HG03066 (cell line): ENCODE data around the gene PDLIM7.

Source experiments
- ATAC-seq: cut with Tn5 transposase; IDR thresholded peaks from one replicate; pipeline ENCODE4 v1.9.1; 2021; ENCODE audit warnings: low read depth; ENCODE audit not compliant: unreplicated experiment

Gene PDLIM7

GRCh38 chr5:177446200-177447065, 51.0 kb downstream of the PDLIM7 start, which contains the start of gene PRR7:
TSS of gene PRR7 (plus strand) at chr5:177446814. CDS start at chr5:177455068, 8,254 bp downstream.
- ATAC-seq = peak; percentile 58

GRCh38 chr5:177445917-177446199, 51.5 kb downstream of the PDLIM7 start:
- no peak for ATAC-seq

GRCh38 chr5:177445052-177445916, 52.1 kb downstream of the PDLIM7 start:
- ATAC-seq = no peak

- ATAC-seq = no peak
Measured at GRCh38 chr5:177444106-177445051, 53.0 kb downstream of the PDLIM7 start.

- no peak for ATAC-seq
Measured at GRCh38 chr5:177443144-177443983, 54.0 kb downstream of the PDLIM7 start.

- ATAC-seq = no peak
Measured at GRCh38 chr5:177442066-177442826, 55.2 kb downstream of the PDLIM7 start.

- ATAC-seq = no peak
Measured at GRCh38 chr5:177440990-177441780, 56.2 kb downstream of the PDLIM7 start.

GRCh38 chr5:177440211-177440989, 57.0 kb downstream of the PDLIM7 start:
- no peak for ATAC-seq

- ATAC-seq = no peak
Measured at GRCh38 chr5:177439518-177440053, 57.8 kb downstream of the PDLIM7 start.

GRCh38 chr5:177438468-177438867, 58.9 kb downstream of the PDLIM7 start:
- ATAC-seq = no peak

- ATAC-seq = no peak
Measured at GRCh38 chr5:177437623-177438022, 59.8 kb downstream of the PDLIM7 start.

GRCh38 chr5:177435847-177436536, 61.4 kb downstream of the PDLIM7 start:
- no peak for ATAC-seq

GRCh38 chr5:177434942-177435738, 62.3 kb downstream of the PDLIM7 start:
- no peak for ATAC-seq

- no peak for ATAC-seq
Measured at GRCh38 chr5:177434437-177434836, 63.0 kb downstream of the PDLIM7 start.

- no peak for ATAC-seq
Measured at GRCh38 chr5:177433658-177434217, 63.7 kb downstream of the PDLIM7 start.
